Kasumi-1 (cell line): ENCODE results near the gene ATG7.
"Not testable (repeated sequence)": the region's sequence is repeated elsewhere in the genome, so short reads cannot be mapped to it uniquely, and the experiment has no call there.

Source experiments
- DNase-seq, 2 experiments: peaks; one replicate each; lab custom pipeline; 2025; lab: John Stamatoyannopoulos, UW

ATG7 gene

GRCh38 chr3:11297126-11297525 is 24.9 kb downstream of the ATG7 start:
- DNase-seq: no peak

DNA sequence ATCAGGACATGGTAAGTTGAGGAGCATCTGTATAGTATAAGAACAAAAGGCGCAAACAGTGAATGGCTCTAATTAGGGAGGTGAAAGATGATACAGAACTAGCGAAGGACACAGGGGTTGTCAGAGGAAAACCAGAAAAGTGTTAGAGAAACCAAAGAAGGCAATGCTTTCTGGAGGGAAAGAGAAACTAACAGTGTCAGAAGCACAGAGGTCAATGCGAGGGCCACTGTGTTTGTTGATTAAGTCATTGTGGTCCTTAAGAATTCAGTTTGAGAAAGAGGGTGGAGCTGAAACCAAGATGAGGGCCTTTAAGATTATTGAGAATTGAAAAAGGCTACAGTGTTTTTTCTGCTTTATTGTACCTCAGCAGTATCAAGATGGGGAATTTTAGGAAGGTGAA is 28.8 kb downstream of the ATG7 start:
- no peak for DNase-seq

- DNase-seq: no peak
Observed at GRCh38 chr3:11302444-11302843, 30.2 kb downstream of the ATG7 start.

DNA sequence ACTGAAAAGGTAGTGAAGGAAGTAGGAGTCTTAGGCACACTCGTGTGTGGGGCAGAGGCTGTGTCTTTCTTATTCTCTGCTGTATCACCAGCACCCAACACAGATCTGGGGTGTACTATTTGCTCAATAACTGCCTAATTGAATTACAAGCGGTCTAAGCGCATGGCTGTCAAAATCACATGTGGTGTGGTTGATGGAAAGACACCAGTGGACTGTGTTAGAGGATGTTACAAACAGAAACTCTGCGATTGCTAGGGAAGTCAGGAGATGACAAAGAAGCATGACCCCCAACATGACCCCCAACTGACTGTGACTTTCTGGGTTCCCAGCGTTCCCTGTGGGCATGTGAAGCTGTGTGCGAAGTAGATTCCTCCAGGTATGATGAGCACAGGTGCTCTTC is 32.0 kb downstream of the ATG7 start:
- no peak for DNase-seq

DNA sequence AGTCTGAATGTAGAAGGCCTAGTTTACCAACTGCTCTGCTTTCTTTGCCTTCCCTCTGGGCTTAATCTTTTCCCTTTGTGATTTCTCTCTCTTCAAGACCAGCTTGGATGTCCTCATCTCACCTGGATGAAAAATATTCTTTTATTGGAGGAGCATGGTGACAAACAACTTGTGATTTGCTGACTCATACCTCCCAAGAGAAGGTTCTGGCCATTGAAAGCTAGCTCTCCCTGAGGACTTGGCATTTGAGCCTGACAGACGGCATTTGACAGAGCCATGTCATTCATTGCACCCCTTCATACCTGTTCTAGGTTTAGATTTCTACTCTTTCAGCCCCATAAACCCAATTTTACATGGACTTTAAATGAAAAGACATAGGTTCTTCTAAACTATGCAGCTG is 33.3 kb downstream of the ATG7 start:
- DNase-seq: no peak

- peak in 1 of 2 experiments; percentile 28 for DNase-seq
Observed at GRCh38 chr3:11306817-11307589, 34.8 kb downstream of the ATG7 start.

DNA sequence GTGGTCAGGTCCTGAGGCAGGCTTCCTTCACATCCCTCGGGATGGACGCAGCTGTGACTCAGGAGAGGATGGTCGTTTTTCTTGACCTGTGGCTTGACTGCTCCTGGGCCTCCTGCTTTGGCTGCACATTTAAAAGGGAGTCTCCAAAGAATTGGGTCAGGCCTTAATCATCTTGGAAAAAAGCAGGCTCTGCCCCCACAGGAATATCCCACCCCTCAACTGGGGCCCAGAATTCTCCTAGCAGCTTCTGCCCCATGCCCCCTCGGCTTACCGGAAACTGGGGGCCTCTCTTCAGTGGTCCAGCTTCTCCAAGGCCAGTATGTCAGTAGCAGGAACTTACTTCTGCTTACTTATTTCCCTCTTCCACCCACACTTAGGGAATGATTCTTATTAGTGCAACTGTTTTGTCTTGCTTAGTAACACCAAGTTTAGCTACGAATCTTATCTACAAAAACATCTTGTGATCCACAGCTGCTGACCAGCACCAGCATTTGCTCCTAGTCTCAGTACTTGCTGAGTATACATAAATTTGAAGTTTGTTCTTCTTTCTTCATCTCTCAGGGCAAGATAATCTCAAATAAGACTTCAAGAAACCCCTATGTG is 35.7 kb downstream of the ATG7 start:
- no peak for DNase-seq

DNA sequence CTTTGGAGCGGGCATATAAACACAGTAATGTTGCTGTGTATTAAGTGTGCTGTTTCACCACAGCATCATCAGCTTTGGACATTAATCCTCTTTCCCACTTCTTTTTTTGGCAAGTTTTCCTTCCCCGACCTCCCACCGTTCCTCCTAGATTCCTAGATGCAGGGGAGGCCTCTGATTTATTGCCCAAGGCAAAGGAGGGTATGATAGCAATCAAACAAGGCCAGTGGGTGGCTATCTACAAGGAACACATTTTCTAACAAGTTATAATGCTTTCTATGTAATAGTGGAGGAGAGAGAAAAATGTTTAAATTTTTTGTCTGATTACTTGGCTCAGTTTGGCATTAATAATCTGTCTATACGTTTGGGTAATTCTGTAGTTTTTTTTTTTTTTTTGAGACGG is 38.1 kb downstream of the ATG7 start:
- no peak for DNase-seq

DNA sequence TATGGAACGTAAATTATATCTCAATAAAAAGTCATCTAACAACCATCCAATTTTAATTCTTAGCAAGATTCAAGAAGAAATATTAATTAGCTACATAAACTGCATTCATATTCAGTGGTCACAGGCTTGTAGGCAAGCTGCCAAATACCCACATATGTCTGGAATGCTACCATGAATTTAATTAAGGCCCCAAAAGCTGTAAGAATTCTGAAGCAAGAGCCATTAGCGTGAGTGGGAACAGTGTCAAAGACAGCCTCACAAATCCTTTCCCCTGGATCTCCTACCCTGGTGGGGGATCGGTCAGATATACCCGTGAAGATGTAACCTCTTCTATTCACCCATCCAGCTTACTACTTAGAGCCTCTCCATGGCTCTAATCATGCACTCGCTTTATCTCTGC is 40.0 kb downstream of the ATG7 start:
- DNase-seq: no peak

GRCh38 chr3:11317300-11317699 is 45.1 kb downstream of the ATG7 start:
- no peak for DNase-seq

DNA sequence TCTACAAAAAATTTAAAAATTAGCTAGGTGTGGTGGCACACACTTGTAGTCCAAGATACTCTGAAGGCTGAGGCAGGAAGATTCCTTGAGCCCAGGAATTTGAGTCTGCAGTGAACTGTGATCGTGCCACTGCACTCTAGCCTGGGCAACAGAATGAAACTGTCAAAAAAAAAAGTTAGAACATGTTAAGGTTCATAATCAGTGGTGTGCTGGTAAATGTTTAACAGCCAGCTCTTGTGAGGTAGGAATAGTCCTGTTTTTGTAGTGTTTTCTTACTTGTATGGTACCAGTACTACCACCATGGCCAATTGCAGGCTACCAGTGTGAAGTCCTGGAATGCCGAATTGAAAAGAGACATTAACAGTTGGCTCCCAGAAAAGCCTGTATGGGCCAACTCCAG is 50.7 kb downstream of the ATG7 start:
- no peak for DNase-seq

- no peak for DNase-seq
Observed at GRCh38 chr3:11323813-11324212, 51.6 kb downstream of the ATG7 start.

DNA sequence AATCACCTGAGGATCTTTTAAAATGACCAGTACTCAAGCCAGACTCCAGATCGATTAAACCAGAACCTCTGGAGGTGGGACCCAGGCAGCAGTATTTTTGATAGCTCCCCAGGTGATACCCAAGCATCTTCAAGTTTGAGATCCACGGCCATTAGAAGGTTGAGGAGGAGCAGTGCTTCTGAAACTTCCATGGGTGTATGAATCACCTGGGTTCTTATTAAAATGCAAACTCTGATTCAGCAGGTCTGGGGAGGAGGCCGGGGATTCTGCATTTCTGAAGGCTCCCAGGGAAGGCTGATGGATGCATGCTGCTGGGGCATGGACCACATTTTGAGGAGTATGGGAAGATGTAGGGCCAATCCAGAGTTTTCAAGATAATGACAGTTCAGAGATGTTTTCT is 55.4 kb downstream of the ATG7 start:
- DNase-seq: no peak

- DNase-seq: no peak
Observed at GRCh38 chr3:11328196-11328945, 56.2 kb downstream of the ATG7 start.

GRCh38 chr3:11329777-11330176 is 57.6 kb downstream of the ATG7 start:
- no peak for DNase-seq

DNA sequence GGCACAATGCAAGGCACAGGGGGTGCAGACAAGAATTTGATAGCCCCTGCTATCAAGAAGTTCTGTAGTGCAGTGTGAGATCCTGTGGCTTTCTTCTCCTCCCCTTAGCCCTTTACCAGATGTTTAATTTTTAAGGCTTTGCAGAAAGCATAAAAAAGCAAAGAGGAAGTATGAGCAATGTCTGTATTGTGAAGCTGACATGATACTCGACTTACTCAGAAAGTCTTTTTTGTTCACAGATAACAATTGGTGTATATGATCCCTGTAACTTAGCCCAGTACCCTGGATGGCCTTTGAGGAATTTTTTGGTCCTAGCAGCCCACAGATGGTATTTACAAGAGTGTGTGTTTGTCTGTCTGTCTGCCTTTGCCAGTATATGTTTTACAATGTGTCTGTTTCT is 58.9 kb downstream of the ATG7 start:
- DNase-seq: peak; percentile 44 to 45

DNA sequence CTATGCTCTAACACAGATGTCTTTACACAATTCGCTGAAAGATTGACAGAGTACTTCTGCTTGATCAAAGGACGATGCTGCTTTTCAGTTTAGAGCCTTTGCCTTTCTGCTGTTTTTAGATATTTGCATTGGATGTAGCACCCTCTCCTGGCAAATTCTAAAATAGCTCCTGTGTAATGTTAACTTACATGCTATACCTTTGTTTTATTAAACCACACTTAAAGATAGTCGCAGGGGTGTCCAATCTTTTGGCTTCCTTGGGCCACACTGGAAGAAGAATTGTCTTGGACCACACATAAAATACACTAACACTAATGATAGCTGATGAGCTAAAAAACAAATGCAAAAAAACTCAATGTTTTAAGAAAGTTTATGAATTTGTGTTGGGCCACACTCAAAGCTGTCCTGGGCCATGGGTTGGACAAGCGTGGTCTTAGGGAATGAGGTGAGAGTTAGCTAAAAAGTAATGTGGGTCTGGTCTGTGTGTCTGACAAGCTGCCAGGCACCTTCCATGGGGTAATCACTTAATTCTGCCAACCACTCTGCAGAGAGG is 62.9 kb downstream of the ATG7 start:
- peak; percentile 83 to 89 for DNase-seq

DNA sequence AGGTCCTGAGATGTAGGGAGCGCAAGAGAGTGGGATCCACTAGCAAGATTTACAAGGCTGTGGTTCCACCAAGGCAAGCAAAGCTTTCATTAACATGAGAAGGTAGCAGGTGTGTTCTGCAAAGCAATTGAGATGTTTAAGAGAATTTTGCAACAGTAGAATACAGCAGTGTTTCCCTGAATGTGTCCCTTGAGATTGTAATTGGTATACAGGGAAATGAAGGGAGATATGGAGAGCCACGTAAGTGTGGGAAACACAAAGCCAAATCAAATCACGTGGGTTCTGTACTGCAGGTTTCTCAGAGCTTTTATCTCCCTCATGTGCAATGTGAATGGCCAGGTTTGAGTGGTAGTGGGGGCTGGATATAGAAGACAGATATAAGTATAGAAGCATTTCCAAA is 67.3 kb downstream of the ATG7 start:
- no peak for DNase-seq

- no peak for DNase-seq
Observed at GRCh38 chr3:11346416-11346815, 74.2 kb downstream of the ATG7 start.

- DNase-seq: not testable (repeated sequence)
Observed at GRCh38 chr3:11348877-11349276, 76.7 kb downstream of the ATG7 start.

DNA sequence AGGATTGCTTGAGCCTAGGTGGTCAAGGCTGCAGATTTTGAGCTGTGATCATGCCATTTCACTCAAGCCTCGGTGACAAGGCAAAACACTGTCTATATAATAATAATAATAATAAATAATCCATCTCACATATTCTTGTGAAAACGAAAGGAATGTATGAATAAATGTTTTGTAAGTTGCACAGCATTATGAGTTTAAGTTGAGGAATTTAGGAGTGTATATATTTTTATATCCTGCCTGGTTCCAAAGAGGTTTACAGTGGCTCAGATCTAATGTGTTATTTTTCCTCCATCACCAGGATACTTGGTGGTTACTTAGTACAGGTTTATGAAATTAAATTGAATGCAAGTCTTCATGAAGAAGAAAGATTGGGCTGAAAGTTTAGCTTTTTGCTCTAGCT is 77.2 kb downstream of the ATG7 start:
- no peak for DNase-seq

DNA sequence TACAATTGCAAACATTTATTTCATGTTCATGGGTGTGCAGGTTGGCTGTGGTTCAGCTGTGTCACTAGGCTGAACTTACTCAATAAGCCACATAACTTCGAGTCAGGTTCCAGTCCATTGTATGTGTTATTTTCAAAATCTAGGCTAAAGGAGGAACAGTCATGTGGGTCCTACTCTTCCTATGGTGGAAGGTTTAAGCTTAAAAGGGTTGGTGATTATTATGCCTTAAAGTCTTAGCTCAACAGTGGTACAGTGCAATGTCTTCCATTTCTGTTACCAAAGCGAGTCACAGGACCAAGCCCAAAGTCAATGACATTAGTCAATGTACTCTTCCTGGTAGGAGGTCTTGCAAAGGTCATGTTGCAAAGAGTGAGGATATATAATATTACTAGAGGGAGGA is 78.2 kb downstream of the ATG7 start:
- no peak for DNase-seq

- no peak for DNase-seq
Observed at GRCh38 chr3:11351451-11351850, 79.3 kb downstream of the ATG7 start.
